ENCODE measurements around the gene RBM20.

RBM20 gene

DNA sequence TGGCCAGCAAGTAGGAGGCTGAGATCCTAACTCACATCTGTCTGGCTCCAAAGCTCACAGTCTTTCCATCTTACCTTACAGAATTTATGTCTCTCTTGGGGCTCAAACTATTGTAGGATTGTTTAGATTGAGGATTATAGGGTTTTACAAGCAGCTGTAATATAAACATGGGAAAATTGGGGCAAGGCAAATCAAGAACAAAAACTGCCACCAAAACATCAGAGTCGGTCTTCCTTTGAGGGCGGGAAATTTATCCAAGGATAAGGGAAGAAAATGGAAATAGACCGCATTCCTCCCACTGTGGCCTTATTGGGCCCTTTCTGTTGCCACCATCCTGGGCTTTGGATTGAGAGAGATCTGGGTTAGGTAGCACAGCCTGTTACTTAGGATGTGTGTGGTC, 22.5 kb downstream of the RBM20 start:
- no peak for TF ChIP-seq ZNF274 (IDR thresholded peaks at IDR 0.05; ENCODE audit: low read depth, low read length)
- no peak overlapping the region for H3K4me3 ChIP-seq (ENCODE audit: low read length)

DNA sequence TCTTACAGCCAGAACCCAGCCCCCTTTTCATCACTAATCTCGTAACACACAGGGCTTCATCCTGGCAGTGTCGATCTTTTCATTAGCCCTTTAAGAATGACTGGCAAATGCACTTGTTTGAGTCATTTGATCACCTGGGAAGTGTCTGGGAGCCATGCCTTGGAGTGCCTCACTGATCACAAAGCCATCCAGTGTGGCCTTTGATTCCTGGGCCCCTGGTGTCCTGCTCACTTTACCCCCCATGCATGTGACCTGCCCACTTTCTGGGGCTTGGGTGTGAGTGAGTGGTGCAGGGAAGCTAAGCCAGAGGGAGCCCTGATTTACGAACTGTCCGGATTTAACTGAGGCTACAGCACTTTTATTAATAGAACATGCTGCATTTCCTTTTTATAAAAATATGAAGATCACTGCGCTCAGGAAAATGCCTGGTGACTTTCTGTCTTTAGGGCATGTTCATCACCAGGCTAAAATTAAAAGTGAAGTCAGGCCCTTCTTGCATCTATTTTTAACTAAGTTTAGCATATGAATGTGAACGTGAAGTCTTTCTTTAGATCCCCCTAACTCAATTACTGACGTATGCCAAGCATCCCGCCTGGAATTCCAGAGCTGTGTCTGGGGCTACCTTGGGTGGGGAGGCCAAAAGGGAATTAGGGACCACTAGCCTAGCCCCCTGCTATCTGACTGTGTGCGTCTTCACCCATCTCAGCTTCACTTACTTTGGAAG, 23.6 kb downstream of the RBM20 start:
- TF ChIP-seq ZNF274 (IDR thresholded peaks at IDR 0.05; ENCODE audit: low read depth, low read length): no peak
- no peak overlapping the region for H3K4me3 ChIP-seq (ENCODE audit: low read length)

DNA sequence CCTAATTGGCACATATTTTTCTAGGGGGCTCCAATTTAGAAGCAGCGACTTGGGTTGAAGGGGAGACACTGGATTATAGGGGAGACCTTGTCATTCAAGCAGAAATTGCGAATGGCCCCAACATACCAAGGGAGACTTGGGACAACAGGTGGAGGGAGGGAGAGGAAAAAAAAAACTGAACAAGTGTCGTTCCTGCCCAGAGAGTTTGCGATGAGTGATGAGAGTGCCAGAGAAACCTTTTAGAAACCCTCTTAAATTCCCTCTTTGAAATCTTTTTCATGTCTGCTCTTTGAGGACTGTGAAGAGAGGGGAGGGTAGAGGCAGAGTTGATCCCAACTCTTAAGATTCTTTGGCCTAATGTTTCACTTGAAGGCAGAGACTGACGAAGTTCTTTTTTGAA, 24.3 kb downstream of the RBM20 start:
- no peak overlapping the region for H3K4me3 ChIP-seq (ENCODE audit: low read length)
- TF ChIP-seq ZNF274 (IDR thresholded peaks at IDR 0.05; ENCODE audit: low read depth, low read length): no peak

DNA sequence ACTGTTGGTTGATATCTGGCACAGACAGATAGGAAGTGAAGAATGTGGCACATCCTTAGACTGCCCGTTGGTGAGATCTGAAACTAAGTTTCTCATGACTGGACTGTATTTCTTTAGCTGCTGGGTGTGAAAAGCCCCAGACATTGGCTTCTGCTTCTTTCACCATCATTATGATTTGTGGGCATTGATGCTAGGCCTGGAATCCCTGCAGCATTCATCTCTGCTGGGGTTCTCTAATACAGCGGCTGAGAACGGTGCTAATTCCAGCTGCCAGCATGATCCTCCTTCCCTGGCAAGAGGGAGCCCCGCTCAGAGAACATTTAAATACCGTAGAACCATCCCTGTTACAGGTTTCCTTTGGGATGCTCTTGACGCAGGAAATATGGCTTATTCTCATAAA, 26.2 kb downstream of the RBM20 start:
- no peak for TF ChIP-seq ZNF274 (IDR thresholded peaks at IDR 0.05; ENCODE audit: low read depth, low read length)
- H3K4me3 ChIP-seq (ENCODE audit: low read length): no peak overlapping the region

DNA sequence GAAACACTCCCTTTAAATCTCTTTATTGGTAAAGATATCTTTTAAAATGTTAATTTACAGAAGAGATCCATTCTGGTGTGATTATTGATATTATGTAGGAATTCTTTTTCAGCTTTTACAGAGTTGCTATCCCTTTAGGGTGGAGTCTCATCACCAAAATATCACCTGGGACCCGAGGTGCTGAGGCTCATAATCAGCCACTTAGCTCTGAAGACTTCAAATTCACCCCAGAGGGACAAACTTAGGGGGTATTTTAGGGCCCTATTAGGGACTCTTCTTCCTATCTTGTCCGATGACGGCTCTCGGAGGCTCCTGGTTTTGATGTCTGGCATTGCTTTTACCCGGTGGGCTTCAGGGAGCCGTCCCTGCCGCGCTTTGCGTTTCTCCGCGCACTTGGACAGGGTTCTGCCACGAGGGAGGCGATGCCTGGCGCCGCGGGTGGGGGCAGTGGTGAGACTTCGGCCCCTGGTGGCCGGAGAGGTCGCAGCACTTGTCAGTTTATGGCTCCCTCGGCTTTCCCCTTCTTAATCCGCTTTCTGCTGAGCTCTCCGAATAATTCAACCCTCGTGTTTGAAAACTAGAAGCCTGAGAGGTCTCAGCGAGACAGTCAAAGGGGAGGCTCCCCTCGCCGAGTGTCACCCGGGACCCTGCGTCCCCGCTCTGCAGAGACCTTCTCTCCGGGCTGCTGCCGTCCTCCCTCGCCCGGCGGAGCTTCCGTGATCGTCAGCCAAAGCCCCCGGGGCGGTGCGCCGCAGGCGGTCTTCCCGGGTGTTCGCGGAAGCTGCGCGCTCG, 27.8 kb downstream of the RBM20 start:
- TF ChIP-seq ZNF274 (IDR thresholded peaks at IDR 0.05; ENCODE audit: low read depth, low read length): no peak
- H3K4me3 ChIP-seq (ENCODE audit: low read length): peak overlapping the region; percentile 63; the same call in 1 of the 2 replicates

DNA sequence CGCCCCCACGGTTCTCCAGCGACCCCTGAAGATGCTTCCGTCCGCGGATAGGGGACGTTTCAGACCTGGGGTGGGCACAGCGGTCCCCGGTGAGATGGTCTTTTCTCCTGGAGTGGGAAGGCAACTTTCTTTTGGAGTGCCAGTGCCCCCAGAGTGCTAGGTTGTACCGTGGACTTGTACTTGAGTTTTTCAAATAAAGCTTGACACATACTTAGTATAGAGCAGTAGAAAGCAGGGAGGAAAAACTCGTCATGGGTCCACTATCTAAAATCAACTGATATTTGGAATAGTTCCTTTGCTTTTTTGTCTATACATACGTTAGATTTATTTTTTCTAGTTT, 28.4 kb downstream of the RBM20 start:
- TF ChIP-seq ZNF274 (IDR thresholded peaks at IDR 0.05; ENCODE audit: low read depth, low read length): no peak
- H3K4me3 ChIP-seq (ENCODE audit: low read length): peak overlapping the region; percentile 63; the same call in 1 of the 2 replicates

DNA sequence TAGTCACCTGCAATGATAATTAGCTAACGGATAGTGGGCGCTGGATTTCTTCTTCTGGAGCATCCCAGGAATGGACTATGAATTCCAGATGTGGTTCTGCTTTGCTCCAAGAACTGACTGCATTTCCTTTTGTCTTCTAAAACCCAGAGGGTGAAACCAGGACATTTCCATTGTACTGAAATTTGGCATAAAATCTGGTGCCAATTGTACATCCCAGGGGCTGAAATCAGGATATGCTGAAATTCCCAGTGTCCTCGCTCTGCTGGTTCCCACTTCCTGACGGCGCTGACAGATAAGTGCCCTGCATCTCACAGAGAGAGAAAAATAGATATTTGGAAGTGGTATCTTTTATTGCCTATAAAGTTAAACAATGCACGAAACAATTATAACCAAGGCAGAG, 31.9 kb downstream of the RBM20 start:
- no peak overlapping the region for H3K4me3 ChIP-seq (ENCODE audit: low read length)
- TF ChIP-seq ZNF274 (IDR thresholded peaks at IDR 0.05; ENCODE audit: low read depth, low read length): no peak

DNA sequence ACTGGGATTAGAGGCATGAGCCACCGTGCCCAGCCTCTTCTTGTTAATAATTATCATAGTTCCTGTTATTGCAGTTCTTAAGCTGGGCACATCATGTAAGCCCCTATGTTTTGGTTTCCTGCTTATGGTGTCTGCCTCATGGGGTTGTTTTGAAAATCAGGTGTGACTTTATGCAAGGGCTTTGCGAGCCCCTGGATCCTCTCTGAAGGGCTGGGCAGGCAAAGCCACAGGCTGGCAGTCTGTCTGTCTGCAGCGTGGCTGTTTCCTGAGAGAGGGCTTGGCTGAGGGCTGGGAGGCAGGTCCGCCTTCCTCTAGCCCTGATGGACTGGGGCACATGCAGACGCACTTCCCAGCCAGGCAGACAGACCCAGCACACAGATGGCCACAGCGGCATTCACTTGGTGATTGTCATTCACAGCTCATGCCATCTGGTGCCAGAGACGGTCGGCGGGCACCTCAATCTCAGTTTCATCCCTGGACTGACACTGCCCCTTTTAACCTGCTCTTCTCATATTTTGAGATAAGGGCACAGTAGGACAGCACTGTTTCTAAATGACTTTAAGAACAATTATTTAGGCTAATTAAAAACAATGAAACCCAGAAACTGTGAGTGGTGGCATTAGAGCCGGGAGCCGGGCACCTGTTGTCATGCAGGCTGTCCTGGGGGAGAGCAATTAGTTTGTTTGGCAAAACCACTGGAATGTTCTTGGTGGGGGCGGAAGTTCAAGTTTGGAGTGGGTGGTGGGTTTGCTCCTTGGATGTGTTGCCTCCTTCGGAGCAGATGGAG, 35.5 kb downstream of the RBM20 start:
- H3K4me3 ChIP-seq (ENCODE audit: low read length): no peak overlapping the region
- TF ChIP-seq ZNF274 (IDR thresholded peaks at IDR 0.05; ENCODE audit: low read depth, low read length): no peak

DNA sequence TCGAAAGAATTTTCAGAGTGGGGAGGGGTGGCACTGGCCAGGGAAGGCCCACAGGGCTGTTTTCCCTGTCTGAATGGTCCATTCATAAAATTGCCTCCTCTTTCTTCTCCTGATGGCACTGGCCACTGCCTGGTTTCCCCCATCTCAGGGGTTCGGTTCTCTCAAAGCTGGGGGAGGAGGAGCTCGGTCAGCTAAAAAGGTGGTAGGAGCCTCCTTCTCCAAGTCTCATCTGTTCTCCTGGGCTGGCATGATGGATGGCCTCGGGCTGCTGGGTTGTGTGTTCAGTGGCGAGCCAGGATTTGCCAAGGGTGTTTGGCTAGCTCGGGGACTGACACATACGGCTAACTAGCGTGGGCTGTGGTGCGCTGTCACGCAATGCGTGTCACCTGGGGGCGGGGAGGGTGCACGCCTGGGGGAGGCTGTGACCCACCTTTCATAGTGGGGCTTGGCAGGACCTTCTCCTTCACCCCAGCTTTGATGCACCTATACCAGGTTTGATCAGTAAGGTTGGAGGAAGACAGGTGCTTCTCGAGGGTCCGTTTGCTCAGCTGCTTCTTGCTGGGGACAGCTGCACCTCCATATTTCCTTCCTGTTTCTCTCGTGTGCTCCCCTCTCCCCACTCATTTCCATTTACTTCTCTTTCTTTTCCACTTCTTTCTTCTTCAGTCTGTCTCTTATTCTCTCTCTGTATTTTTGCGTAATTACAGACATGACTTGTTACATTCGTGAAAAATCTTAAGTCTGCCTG, 36.3 kb downstream of the RBM20 start:
- no peak for TF ChIP-seq ZNF274 (IDR thresholded peaks at IDR 0.05; ENCODE audit: low read depth, low read length)
- no peak overlapping the region for H3K4me3 ChIP-seq (ENCODE audit: low read length)

DNA sequence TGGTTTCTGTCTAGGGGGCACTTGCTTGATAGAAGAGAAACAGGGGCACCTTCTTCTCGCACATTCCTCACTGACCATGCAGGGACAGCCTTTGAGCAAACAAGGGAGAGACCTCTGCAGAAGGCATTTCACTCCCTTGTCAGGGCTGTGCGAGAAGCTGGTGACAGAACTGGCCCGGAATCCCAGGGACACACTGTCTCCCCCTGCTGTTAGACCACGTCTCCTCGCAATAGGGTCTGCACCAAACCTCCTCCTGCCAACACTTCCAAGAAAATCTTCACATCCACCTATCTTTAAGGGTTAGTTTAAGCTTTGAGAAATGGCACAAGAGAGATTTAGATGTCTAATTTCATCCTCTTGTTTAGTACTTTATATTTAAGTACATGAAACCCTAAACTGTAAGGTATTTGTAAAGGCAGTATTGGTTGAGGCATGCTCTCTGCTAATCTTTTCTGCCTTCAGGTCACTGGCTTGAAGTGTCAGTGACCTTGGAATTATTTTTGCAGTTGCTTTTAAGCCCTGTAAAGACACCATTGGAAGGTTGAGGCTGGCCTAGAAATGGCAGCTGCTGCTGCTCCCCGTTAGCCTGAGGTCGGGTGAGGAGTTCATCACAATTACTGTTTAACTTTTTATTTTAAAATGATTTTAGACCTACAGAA, 37.0 kb downstream of the RBM20 start:
- TF ChIP-seq ZNF274 (IDR thresholded peaks at IDR 0.05; ENCODE audit: low read depth, low read length): no peak

DNA sequence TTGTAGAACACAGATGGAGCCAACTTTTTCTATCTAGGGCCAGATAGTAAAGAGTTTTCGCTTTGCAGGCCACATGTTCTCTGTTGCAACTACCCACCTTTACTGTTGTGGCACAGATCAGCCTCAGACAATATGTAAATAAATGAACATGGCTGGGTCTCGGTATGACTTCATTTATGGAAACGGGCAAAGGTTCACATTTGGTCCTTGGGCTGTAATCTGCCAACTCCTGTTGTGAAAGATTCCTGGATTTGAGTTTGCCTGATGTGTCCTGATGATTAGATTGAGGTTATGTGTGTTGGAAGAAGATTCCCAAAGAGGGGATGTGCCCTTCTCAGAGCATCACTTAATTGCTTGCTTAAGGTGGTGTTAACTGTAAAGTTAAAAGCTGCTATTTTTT, 38.2 kb downstream of the RBM20 start:
- TF ChIP-seq ZNF274 (IDR thresholded peaks at IDR 0.05; ENCODE audit: low read depth, low read length): no peak
- H3K4me3 ChIP-seq (ENCODE audit: low read length): no peak overlapping the region

More for the DNA sequence above, 37.0 kb downstream of the RBM20 start:
- H3K4me3 ChIP-seq (ENCODE audit: low read length): no peak overlapping the region

DNA sequence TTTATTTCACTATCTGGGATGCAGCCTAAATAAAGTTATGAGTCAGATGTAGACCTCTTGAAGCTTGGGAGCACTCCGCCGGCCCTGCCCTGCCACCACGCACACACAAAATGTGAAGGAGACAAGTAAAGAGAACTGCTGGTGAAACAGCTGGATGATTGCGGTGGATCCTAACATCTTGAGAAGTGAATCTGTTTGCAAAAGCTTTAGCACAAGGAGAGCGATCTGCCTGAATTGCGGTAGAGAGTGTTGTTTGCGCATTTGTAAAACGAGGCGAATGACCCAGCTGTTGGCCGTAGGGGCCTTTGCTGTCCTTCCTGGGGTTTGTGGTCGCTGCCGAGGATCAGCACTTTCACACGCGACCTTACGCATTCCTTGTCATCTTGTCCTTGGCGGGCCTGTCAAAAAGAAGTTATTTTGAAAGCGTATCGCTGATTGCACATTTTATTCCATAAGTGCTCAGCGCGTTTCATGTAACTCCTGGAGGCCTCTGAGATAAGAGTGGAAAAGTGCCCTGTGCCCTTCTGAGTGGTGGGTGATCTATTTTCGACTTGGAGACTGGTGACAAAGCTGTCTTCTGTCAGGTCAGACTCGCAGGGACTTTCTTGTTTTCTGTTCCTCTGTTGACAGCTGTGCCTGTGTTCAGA, 40.8 kb downstream of the RBM20 start:
- TF ChIP-seq ZNF274 (IDR thresholded peaks at IDR 0.05; ENCODE audit: low read depth, low read length): no peak
- H3K4me3 ChIP-seq (ENCODE audit: low read length): no peak overlapping the region

DNA sequence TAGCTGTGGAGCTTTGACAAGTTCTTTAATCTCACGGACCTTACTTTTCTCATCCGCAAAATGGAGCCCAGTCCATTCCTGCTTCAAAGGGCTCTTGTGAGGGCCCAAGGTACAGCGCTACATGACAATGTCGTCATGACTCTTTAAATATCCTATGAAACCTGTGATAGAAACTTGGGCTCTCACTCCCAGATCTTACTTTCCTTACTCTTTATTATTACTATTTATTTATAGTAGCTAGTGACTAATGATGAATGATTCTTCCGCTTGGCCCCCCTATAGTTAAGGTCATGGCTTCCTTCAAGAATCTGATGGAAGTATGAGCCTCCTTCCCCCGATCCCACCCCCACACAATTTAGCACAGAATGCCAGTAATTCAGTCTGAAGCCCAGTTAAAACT, 41.9 kb downstream of the RBM20 start:
- no peak for TF ChIP-seq ZNF274 (IDR thresholded peaks at IDR 0.05; ENCODE audit: low read depth, low read length)

More for the DNA sequence above, 41.9 kb downstream of the RBM20 start:
- no peak overlapping the region for H3K4me3 ChIP-seq (ENCODE audit: low read length)
